Spleen (tissue), 7 donors: ENCODE measurements around the gene STAG1.

Experiments
- CTCF ChIP-seq, 11 experiments: fragments of 200-600 bp in 7 of 11; fragments of 450-650 bp in 4 of 11; sonication (generic) in 4 of 11; IDR thresholded peaks in 8 of 11; conservative IDR thresholded peaks in 3 of 11; 1 replicate in 7 of 11; 2 replicates in 4 of 11; pipeline versions ENCODE4 v1.4.0 to v1.8.0; 2016 to 2021; ENCODE audit warnings: antibody characterized with exemption in 11 of 11, inconsistent platforms in 4 of 11, mild to moderate bottlenecking in 1 of 11
- POLR2A ChIP-seq, 3 donors: fragments of 450-650 bp; IDR thresholded peaks; one replicate each; pipeline ENCODE4 v1.5.1; 2017; ENCODE audit warnings: antibody characterized with exemption in 3 of 3, mild to moderate bottlenecking in 1 of 3
- donor health status: DM: no; HTN: no; CAD: no; lungs with moderate emphysema.
- donor health status: DM: no; HTN: no; CAD: no.
- donor health status: DM: no; HTN: no; CAD: no.

- no peak for TF ChIP-seq CTCF (IDR thresholded peaks at IDR 0.05 in 8 of 11, conservative IDR thresholded peaks at IDR 0.05 in 3 of 11)
- no peak for TF ChIP-seq POLR2A (IDR thresholded peaks at IDR 0.05)
Observed at GRCh38 chr3:136577791-136578190, 174.4 kb downstream of the STAG1 start.
